CD14-positive monocyte (primary cell): ENCODE measurements around the gene IPO9. TPM values are rescaled to one million over a fixed set of nuclear protein-coding genes. Genes with fewer than 3 reads are reported as not detected.
A peak's percentile ranks its signal among the peaks of the same experiment; 100 is the strongest.

Experiments used
- DNase-seq, 3 donors: peaks; one replicate each; pipeline ENCODE4 v3.0.0-alpha.2; 2011 to 2022
- H2AFZ ChIP-seq: 2 replicates; pipeline ENCODE4 v1.6.0; 2012; ENCODE audit warnings: mild to moderate bottlenecking, low read depth, low read length, inconsistent platforms; ENCODE audit not compliant: insufficient read depth, poor library complexity, severe bottlenecking
- H3K27ac ChIP-seq, 2 donors: 1 replicate in 1 of 2; 2 replicates in 1 of 2; pipeline ENCODE4 v1.5.1; 2012 to 2013; ENCODE audit warnings: low read length in 2 of 2, control low read depth in 1 of 2, inconsistent platforms in 1 of 2, low read depth in 1 of 2, mild to moderate bottlenecking in 1 of 2
- H3K27me3 ChIP-seq, 2 donors: one replicate each; pipeline versions ENCODE4 v1.6.0 to v1.6.1; 2011 to 2013; ENCODE audit warnings: low read length in 2 of 2; ENCODE audit not compliant: control insufficient read depth in 2 of 2, insufficient read depth in 2 of 2
- H3K36me3 ChIP-seq, 2 donors: replicated peaks in 1 of 2; 1 replicate in 1 of 2; 2 replicates in 1 of 2; pipeline versions ENCODE4 v1.5.1 to v1.6.1; 2012 to 2013; ENCODE audit warnings: low read length in 2 of 2, control low read depth in 1 of 2, inconsistent platforms in 1 of 2, mild to moderate bottlenecking in 1 of 2; ENCODE audit not compliant: insufficient read depth in 2 of 2, control insufficient read depth in 1 of 2
- H3K4me1 ChIP-seq, 2 donors: 1 replicate in 1 of 2; 2 replicates in 1 of 2; pipeline versions ENCODE4 v1.5.1 to v1.6.1; 2012 to 2013; ENCODE audit warnings: low read length in 2 of 2, control low read depth in 1 of 2, inconsistent platforms in 1 of 2, mild to moderate bottlenecking in 1 of 2, moderate library complexity in 1 of 2; ENCODE audit not compliant: insufficient read depth in 2 of 2, control insufficient read depth in 1 of 2
- H3K4me2 ChIP-seq: replicated peaks from 2 replicates; pipeline ENCODE3; 2012; ENCODE audit warnings: low read length, moderate library complexity, mild to moderate bottlenecking; ENCODE audit not compliant: poor library complexity, severe bottlenecking; ENCODE audit errors: extremely low read depth
- H3K4me3 ChIP-seq, 3 experiments: fragments of 200-600 bp in 1 of 3; sonication (generic) in 1 of 3; replicated peaks in 1 of 3; 1 replicate in 2 of 3; 2 replicates in 1 of 3; pipeline ENCODE4 v1.5.1; 2011 to 2013; ENCODE audit warnings: low read length in 3 of 3, mild to moderate bottlenecking in 3 of 3, control low read depth in 2 of 3, low read depth in 2 of 3, inconsistent platforms in 1 of 3, moderate library complexity in 1 of 3
- H3K79me2 ChIP-seq: 2 replicates; pipeline ENCODE4 v1.6.0; 2012; ENCODE audit warnings: mild to moderate bottlenecking, control low read depth, inconsistent platforms, low read length, moderate library complexity; ENCODE audit not compliant: insufficient read depth
- H3K9ac ChIP-seq: 2 replicates; pipeline ENCODE4 v1.6.0; 2017; ENCODE audit warnings: low read length, mild to moderate bottlenecking; ENCODE audit not compliant: insufficient read depth, poor library complexity, severe bottlenecking
- H3K9me3 ChIP-seq, 2 donors: replicated peaks in 1 of 2; 1 replicate in 1 of 2; 2 replicates in 1 of 2; pipeline versions ENCODE4 v1.5.1 to v1.6.1; 2012 to 2013; ENCODE audit warnings: low read length in 2 of 2, control low read depth in 1 of 2; ENCODE audit not compliant: control insufficient read depth in 1 of 2, insufficient read depth in 1 of 2
- H4K20me1 ChIP-seq: 2 replicates; pipeline ENCODE4 v1.6.0; 2012; ENCODE audit warnings: mild to moderate bottlenecking, low read length, control low read depth, moderate library complexity; ENCODE audit not compliant: insufficient read depth
- H3K27ac Mint-ChIP-seq, 7 donors: one replicate each; pipeline ENCODE4 v1.8.0; 2020; ENCODE audit warnings: mild to moderate bottlenecking in 7 of 7, mixed read lengths in 7 of 7, moderate library complexity in 6 of 7, inconsistent platforms in 2 of 7
- H3K27me3 Mint-ChIP-seq, 3 donors: one replicate each; pipeline ENCODE4 v1.8.0; 2021 to 2022; ENCODE audit warnings: low read depth in 3 of 3, mild to moderate bottlenecking in 3 of 3, mixed read lengths in 3 of 3, moderate library complexity in 3 of 3, inconsistent platforms in 1 of 3
- H3K36me3 Mint-ChIP-seq, 2 donors: one replicate each; pipeline ENCODE4 v1.8.0; 2020; ENCODE audit warnings: mixed read lengths in 2 of 2, inconsistent platforms in 1 of 2, mild to moderate bottlenecking in 1 of 2
- H3K4me1 Mint-ChIP-seq: one replicate; pipeline ENCODE4 v1.8.0; 2020; ENCODE audit warnings: mild to moderate bottlenecking, mixed read lengths
- H3K4me3 Mint-ChIP-seq, 2 donors: one replicate each; pipeline ENCODE4 v1.8.0; 2020; ENCODE audit warnings: mild to moderate bottlenecking in 2 of 2, mixed read lengths in 2 of 2, moderate library complexity in 1 of 2
- H3K9me3 Mint-ChIP-seq, 7 donors: one replicate each; pipeline ENCODE4 v1.8.0; 2020 to 2022; ENCODE audit warnings: mixed read lengths in 7 of 7, mild to moderate bottlenecking in 6 of 7, moderate library complexity in 6 of 7, inconsistent platforms in 2 of 7
- CTCF ChIP-seq: fragments of 200-600 bp; IDR thresholded peaks from one replicate; pipeline ENCODE4 v1.8.0; 2022; ENCODE audit warnings: antibody characterized with exemption, mild to moderate bottlenecking
- WGBS: methylation state at CpG from one replicate; pipeline ENCODE4 v1.1.5; 2013; ENCODE audit warnings: missing lambda C conversion rate; ENCODE audit not compliant: insufficient coverage; 5-methylcytosine and 5-hydroxymethylcytosine counted together
- intact Hi-C, 2 donors: fragments of 100-400 bp; cut with micrococcal nuclease; formaldehyde crosslinking; loops; one replicate each; pipeline versions ENCODE4 v1.15.0 to v1.15.1; 2023
- polyA plus RNA-seq, 3 donors: library from polyadenylated mRNA; depleted of rRNA in 1 of 3; unstranded in 2 of 3; stranded (reverse) in 1 of 3; fragments of 300-500 nt in 2 of 3; fragments of >200 nt in 1 of 3; fragmentation: Illumina TruSeq in 2 of 3; gene quantifications; 1 replicate in 2 of 3; 2 replicates in 1 of 3; pipeline ENCODE4 v1.2.3, GENCODE V29; 2012 to 2021

Gene IPO9
- polyA plus RNA-seq, 3 donors: 11.3 to 12.6 (median 12.0) TPM

DNA sequence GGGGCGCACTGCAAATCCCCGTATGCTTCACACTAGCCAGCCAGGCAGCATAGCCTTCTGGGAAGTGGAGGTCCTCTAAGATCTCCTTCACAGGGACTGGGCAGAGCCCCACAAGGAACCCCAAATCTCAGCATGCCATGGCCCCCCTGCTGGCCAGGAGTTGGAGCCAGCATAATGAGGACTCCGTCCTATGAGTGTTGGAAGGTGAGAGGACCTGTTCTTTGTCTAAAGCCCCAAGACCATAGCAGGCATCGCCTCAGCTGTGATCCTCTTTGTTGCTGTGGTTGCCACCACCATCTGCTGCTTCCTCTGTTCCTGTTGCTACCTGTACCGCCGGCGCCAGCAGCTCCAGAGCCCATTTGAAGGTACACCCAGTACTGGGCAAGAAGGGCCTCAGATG, 61.3 kb downstream of the IPO9 start:
- H3K4me3 ChIP-seq: no peak overlapping the region
- no peaks in the 10 kb centered on the region for H3K79me2 ChIP-seq
- no peaks in the 10 kb centered on the region for H4K20me1 ChIP-seq
- no peak overlapping the region for H3K9ac ChIP-seq
- no peak overlapping the region for H3K27ac ChIP-seq
- H2AFZ ChIP-seq: no peak overlapping the region
- intact Hi-C loops: loop anchor here in 1 of 2 donors (5.0 kb wide), 1 partner anchor 72 kb away; no protein-coding TSS in a partner anchor
- no peaks in the 10 kb centered on the region for H3K36me3 ChIP-seq
- H3K4me3 Mint-ChIP-seq: peak overlapping the region in 1 of 2 donors; percentile 67
- DNase-seq: no peak
- peaks cover 10% of the 10 kb centered on the region for H3K4me1 Mint-ChIP-seq
- H3K4me2 ChIP-seq: no peak overlapping the region
- H3K4me1 ChIP-seq: peaks cover 9 to 12% of the 10 kb centered on the region in 2 donors
- H3K9me3 ChIP-seq: peaks cover 0 to 6% of the 10 kb centered on the region in 2 donors
- peaks cover 42 to 58% (median 51%) of the 10 kb centered on the region in 3 donors for H3K27me3 Mint-ChIP-seq
- peaks cover 19 to 51% of the 10 kb centered on the region in 2 donors for H3K27me3 ChIP-seq
- TF ChIP-seq CTCF: no peak
- H3K27ac Mint-ChIP-seq: no peak overlapping the region
- peaks cover 0 to 6% of the 10 kb centered on the region in 2 donors for H3K36me3 Mint-ChIP-seq
- WGBS: 95% methylated on average over 3 of the region's 7 CpGs
- H3K9me3 Mint-ChIP-seq: peaks cover 0 to 13% (median 1%) of the 10 kb centered on the region in 7 donors

GRCh38 chr1:201890806-201891450, 62.0 kb downstream of the IPO9 start:
- Mint-ChIP-seq H3K27me3 (peaks cover 39 to 52% (median 46%) of the 10 kb centered on the region in 3 donors), H3K27ac (no peak overlapping the region), H3K4me1 (peaks cover 9% of the 10 kb centered on the region), H3K4me3 (no peak overlapping the region), H3K9me3 (peaks cover 0 to 13% (median 1%) of the 10 kb centered on the region in 7 donors), H3K36me3 (peaks cover 0 to 6% of the 10 kb centered on the region in 2 donors)
- Histone ChIP-seq H3K79me2 (no peaks in the 10 kb centered on the region), H2AFZ (no peak overlapping the region), H3K4me2 (no peak overlapping the region), H3K4me1 (peaks cover 9 to 12% of the 10 kb centered on the region in 2 donors), H3K4me3 (no peak overlapping the region), H3K36me3 (no peaks in the 10 kb centered on the region), H3K27ac (no peak overlapping the region), H4K20me1 (no peaks in the 10 kb centered on the region), H3K27me3 (peaks cover 19 to 51% of the 10 kb centered on the region in 2 donors), H3K9me3 (peaks cover 0 to 6% of the 10 kb centered on the region in 2 donors), H3K9ac (no peak overlapping the region)
- no peak for DNase-seq
- intact Hi-C loops: loop anchor here in 1 of 2 donors (5.0 kb wide), 1 partner anchor 71 kb away; no protein-coding TSS in a partner anchor
- TF ChIP-seq CTCF: no peak
- WGBS: 89% methylated on average over 3 of the region's 3 CpGs
